Stimulated activated CD4-positive, alpha-beta T cell treated with anti-CD3 and anti-CD28 coated beads, Interleukin-1b, Interleukin-23, amount 100 ng/mL, for 1 hour (primary cell): ENCODE measurements around the gene XRCC4.
"Not testable (repeated sequence)": the region's sequence is repeated elsewhere in the genome, so short reads cannot be mapped to it uniquely, and the experiment has no call there.

Experiments
- DNase-seq, 2 donors: peaks; one replicate each; pipeline ENCODE4 v3.0.0-alpha.2; 2020; ENCODE audit warnings: low read depth in 2 of 2

XRCC4 gene

DNA sequence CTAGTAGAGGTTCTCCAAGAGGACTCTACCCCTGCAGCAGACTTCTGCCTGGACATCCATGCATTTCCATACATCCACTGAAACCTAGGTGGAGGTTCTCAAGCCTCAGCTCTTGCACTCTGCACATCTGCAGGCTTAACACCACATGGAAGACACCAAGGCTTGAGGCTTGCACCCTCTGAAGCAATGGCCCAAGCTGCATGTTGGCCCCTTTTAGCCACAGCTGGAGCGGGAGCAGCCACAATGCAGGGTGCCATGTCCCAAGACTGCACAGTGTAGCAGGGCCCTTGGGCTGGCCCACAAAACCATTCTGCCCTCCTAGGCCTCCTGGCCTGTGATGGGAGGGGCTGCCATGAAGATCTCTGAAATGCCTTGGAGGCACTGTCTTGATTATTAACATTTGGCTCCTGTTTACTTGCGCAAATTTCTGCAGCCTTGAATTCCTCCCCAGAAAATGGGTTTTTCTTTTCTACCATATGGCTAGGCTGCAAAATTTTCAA, 271.0 kb downstream of the XRCC4 start:
- no peak for DNase-seq

DNA sequence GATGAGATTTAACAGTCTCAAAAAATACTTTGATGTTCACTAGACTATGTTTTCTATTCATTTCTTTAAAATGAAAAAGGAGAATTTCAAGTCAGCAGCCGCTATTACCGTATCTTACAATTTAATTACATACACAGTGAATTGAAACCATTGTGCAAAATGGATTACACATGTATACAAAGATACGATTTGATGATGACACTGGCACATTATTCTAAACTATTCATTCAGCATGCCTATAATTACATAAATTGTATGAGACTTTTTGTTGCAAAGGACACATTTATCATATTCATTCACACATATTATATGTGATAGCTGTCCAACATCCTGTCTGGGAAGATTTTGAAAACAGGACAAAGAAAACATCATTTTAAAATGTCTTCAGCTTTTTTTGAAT, 275.9 kb downstream of the XRCC4 start:
- no peak for DNase-seq

DNA sequence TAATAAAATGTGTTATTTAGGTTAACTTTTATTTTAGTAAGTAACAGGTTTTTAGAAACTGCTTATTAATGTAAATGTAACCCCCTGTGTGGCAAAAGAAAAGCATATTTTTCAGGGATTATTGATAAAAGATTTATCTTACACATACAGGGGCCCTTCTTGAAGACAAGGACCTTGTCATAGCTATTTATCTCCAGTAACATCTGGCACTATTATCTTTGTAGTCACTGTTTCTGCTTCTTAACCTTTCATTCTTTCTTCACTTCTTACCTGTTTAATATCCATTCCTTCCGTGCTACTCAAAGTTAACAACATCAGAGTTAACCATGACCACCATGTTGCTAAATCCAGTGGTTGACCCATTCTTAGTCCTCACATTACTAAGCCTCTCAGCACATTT, 276.4 kb downstream of the XRCC4 start:
- DNase-seq = no peak

DNA sequence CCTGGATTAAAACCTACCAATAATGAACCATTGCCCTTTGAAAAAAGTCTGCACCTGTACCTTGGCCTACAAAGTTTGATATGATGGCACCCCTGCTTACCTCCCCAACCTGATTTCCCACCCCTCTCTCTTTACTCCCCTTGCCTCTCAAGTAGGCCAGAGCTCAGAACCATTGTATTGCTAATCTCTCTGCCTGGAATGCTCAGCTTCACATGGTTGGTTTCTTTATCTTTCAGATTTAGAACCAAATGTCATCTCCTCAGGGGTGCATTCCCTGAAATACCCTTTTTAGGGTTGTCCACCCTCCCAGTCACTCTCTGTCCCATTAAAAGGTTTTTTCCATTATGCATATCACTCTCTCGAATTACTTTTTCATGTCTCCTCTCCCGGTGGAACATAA, 277.6 kb downstream of the XRCC4 start:
- DNase-seq = no peak

DNA sequence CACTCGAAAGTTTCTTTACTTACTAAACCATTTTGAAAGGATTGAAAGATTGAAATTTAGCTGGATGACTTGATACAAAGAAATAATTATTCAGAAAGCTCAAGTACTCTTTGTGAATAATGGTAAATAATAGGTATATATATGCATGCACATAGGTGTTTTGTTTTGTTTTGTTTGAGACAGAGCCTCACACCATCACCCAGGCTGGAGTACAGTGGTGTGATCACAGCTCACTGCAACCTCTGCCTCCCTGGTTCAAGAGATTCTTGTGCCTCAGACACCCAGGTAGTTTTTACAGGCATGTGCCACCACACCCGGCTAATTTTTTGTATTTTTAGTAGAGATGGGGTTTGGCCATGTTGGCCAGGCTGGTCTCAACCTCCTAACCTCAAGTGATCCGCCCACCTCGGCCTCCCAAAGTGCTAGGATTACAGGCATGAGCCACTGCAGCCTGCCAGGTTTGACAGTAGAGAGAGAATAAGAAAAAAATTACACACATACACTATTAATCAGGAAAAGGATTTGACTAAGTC, 278.2 kb downstream of the XRCC4 start:
- not testable (repeated sequence) for DNase-seq

DNA sequence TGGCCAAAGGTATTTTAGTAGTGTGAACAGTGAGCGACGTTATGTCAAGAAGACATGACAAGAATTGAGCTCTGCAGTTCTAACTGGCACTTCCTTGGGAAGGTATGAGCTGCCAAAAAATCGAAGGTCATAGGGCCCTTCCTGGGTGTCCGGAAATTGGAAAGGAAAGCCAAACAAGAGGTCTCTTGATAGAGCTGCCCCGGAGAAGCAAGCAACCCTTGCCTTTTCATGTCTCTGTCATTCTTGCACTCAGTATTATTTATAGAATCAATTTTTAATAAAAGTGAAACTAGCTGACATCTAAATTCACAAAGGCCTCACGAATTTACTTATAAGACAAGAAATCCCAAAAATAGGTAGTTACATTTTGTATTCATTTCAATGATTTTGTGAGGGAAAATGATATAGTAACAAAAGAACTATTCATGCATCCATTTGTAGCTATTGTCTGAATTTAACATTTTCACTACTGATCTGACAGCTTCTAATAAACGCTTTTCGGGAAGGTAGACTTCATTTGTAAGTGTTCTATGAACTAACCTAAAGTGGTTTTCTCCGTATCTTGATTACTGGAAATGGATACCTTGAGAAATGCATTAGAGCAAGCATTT, 280.4 kb downstream of the XRCC4 start:
- DNase-seq = no peak

DNA sequence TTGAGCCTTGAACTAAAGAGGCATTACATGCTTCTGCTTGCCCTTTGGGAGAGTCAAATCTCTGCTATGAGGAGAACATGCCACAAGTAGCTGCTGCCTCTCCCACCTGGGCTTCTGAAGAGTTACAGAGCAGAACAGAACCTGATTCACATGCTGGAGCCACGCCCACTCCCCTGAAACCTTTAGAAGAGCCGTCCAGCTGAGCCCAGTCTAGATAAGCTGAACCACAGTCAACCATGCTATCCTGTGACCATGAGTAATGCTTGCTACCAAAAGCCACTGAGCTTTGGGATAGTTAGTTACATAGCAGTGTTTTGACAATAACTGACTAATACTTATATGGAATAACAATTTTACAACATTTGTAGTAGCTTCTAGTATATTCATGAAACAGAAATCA, 283.2 kb downstream of the XRCC4 start:
- DNase-seq = no peak

DNA sequence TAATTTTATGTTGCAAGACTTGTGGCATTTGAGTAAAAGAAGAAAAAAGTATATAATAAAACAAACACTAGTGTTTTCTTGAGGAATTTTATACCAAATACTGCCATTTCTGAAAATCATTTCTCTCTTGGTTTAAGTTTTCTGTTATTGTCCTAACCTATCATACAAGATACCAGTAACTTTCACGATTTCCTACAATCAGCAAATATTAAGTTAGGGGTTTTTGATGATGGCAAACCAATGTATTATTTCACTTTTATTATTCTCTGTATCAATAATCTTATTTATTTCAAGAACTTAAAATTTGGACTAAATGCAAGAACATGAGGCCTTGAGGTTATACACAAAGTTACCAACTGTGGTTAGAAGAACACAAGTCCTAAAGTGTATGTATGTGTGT, 285.2 kb downstream of the XRCC4 start:
- DNase-seq = no peak

DNA sequence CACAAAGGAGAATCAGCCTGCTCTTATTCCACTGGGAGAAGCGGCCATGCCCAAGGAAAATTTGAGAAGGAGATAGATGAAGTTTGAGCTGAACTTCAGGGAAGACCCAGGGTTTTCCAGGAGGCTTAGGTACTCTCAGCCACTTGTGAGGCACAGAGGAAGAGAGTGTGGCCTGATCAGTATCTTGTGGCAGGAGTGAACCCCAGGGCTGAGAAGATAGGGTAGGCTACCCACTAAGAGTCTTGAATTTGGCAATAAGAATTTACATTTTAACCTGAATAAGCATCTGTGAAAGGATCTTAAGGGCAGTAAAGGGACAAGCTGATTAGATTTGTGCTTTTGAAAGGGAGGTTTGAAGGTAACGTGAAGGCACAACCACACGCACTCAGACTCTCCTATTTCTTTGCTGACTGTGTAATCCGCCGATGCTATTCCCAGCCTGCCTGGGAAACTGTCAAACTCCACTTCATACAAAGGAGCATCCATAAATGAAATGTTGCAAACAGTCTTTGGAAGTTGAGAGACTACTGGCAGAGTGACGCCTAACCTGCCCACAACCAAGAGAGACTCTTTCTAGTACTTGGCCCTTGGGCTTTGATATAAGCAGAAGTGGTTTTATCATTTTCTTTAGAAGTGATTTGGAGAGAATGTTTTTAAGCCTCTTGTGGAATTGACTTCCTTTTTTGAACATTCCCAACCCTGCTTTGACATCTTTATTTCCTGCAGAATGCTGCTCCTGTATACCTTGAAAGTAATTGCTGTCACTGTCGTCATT, 286.0 kb downstream of the XRCC4 start:
- no peak for DNase-seq

DNA sequence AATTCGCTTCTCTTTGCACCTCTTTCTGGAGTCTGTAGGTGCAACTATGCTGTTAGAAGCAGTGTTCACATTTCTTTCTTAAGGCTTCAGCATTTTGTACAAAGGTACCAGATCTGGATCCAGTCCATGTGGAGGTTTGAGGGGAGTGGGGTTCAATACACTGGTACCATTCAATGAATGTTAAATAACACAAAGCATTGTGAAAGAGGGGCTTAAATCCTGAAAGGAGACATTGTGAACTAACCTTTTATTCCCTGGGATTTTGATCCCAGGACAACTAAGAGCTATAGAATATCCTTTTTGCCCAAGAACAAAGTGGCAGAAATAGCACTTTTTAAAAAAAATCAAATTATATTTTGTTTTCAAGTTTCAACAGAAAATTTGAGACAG, 286.5 kb downstream of the XRCC4 start:
- DNase-seq = no peak

DNA sequence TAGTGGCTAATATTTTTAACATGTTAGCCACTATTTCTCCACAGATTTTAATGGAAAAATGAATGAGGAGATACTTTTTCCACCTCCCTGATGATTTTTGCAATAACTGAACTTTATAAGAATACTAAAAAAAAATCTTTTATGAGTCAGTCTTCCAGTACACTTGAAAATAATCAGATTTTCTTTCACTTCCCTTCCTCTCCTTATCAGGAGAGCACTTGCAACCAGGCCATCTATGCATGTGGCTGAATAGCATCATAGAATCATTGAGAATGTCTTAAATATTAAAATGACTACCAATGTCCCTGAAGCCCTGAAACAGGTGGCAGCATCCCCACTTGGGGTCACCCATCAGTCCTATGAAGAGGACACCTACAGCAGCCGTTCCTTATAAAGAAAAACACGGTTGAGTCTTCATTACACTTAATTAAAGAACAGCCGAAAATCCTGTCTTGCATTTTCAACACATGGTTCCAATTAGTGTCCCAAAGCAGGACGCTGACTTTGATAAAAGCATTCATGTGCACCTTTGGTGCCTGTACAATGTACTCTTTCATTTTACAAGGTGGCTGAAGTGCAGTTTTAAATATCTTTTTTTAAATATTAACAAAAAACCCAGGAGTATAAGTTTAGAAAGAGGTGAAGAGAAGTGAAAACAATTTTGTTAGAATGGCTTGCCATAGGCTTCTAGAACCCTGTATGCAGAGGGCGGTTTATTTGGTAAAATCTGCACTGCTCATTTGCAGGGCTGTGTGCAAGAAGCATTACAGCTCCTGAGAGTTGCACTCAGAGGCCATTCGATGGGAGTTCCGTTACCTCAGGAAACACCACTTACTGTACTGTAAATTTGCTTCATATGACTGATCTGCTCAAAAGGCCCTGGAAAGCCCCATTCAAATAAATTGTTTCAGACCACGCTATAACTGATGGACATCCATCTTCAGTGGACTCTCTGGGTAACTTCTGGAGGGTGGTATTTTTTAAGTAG, 287.3 kb downstream of the XRCC4 start:
- no peak for DNase-seq

DNA sequence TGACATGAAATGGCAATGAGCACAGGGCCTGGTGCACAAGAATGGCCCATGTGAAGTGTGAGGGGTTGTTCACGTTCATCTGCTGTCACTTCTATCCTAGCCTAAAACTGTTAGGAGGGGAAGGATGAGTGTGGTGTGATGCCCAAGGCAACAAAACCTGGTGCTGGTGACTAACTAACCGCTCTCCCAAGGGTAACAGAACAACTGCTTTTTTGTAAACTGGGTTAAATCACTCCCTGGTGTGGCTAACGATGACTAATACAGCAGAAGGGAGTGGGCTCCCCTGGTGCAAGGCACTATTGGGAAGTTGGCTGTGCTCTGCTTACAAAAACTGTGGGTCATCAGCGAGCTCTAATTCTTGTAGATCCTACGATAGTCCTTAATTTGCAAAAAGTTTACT, 291.0 kb downstream of the XRCC4 start:
- DNase-seq = no peak

DNA sequence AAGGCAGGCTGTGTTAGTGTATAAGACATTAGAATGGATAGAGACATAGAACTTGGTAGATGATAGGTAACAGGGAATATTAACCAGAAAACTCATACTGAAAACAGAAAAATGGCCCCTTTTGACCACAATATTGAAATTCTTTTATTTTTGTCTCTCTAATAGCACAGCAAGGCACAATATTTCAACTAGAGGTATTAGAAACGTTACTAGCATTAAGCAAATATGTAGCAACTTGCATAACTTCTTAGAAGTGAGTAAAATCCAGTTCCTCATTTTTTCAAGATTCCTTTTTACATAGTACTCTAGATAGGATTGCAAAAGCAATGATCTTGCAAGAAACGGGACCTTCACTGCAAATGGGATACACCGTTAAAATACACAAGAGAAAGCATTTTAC, 291.5 kb downstream of the XRCC4 start:
- DNase-seq = no peak

DNA sequence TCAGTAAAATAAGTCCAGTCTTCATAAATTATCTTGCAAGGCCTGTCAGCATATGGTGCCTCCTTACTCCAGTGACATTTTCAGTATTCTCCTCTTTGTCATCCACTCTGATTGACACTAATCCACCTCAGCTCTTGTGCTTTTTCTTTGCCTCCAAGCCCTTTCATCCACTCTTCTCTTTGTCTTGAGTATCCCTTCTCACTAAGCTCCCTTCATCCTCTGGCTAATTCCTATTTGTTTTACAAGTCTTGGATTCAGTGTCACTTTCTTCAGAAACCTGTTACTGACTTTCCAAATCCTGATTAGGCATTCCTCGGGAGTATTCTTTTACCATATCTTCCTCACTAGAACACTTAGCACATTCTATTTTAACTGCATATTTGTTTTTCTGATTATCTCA, 293.6 kb downstream of the XRCC4 start:
- no peak for DNase-seq

DNA sequence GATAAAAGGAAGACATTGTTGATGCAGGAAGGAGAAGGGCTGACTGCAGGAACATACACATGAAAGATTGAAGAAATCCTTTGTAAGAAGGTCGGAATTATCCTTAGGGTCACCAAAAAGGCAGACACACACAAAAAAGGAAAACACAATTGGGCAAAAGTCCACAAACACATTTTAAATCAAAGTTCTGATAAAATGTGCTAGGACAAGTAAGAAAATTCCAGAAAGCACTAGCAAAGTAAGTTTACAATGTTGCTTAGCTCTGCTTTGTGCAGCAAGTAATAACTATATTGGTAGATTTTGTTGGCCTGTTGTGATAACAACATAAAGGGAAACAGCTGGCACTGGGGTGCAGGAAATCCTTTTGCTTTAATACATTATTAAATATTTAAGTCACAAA, 294.4 kb downstream of the XRCC4 start:
- DNase-seq = no peak

DNA sequence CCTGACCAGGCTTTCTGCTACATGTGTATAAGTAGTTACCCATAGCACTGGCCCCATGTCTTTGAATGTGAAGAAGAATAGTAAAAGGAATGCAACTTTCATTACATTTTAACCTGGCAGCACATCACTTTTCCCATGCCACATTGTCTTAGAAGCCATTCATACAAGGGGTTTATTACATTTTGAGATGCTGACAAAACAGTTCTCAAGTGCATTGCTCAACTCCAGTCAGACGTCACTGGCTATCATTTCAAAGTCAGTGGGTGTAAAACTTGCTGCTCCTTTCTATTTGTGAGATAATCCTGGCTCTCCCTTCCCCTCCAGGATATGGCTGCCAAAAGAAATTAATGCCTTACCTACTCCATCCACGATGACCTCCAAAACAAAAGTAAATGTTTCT, 297.2 kb downstream of the XRCC4 start:
- no peak for DNase-seq

DNA sequence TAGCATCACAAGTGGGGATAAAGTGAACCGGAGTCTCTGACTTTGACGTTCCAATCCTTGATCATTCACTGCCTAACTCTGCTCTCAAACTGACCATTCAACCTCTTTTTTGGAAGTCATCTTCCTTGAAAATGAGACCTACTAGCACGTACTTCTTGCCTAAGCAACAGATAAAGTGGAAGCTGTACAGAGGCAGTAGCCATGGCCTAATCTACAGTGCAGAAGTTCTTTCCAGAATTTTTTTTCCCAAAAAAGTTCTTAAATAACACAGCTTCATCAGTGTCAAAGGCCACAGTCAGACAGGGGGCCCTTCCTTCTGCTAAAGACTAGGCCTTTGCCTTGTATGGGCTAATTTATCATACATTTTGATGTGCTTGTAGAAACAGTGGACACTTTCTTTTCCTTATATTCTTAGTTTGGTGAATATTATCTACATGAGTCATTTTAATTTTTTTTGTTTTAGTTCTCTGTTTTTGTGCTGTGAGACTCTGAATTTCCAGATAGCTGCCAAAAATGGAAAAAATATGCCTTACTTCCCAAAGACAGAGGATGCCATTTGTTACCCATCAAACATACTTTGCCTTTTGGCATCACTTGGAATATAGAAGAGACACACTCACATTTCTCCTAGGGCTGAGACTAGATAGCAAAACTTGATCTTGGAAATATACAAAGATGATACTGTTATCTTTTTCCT, 297.9 kb downstream of the XRCC4 start:
- DNase-seq = no peak

DNA sequence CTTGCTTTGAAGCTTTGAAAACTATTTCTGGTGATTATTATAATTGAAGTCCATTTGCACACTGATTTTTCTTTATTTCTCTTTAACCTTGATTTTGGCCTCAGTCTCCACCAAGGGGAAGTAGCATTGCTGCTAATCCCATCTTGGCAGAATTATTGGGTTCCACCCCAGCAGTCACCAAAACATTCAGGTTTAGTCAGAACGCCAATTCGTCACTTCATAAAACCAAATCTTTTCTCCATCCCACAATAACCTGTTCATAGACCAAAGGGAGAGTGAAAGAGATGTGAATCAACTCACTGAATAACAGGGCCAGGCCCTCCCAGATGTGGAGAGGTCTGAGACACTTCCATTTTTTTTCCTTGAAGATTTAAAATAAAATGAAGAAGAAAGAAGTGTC, 299.1 kb downstream of the XRCC4 start:
- DNase-seq = no peak

DNA sequence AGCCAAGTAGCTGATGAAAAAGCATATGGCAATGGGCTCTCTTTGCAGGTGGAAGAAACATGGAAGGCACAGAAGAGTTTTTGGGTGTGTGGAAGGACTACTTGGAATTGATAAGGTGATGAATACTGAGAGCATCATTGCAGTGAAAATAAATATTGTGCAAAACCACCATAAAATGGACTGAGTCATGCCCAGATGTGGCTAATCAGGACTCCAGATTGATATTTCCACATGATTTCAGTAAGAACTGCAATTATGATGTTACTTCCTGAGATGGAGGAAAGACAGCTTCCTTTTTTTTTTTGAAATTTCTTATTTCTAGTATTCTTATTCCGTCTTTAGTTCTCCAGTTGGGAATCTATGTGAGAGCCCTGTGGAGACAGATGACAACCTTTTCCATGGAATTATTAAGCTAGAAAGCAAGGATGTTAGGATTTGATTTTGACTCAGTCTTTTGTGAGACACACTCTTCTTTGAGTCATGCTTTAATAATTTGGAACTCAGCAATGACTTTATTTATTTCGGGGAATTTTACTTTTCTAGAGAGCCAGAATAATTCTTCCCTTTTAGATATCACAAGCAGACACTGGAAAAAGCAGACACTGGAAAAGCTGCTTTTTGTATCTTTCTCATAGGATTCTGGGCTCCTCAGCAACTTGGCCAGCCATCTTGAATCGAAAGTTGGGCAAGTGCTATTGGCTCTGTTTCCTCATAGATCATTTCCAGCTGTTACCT, 300.0 kb downstream of the XRCC4 start:
- no peak for DNase-seq

DNA sequence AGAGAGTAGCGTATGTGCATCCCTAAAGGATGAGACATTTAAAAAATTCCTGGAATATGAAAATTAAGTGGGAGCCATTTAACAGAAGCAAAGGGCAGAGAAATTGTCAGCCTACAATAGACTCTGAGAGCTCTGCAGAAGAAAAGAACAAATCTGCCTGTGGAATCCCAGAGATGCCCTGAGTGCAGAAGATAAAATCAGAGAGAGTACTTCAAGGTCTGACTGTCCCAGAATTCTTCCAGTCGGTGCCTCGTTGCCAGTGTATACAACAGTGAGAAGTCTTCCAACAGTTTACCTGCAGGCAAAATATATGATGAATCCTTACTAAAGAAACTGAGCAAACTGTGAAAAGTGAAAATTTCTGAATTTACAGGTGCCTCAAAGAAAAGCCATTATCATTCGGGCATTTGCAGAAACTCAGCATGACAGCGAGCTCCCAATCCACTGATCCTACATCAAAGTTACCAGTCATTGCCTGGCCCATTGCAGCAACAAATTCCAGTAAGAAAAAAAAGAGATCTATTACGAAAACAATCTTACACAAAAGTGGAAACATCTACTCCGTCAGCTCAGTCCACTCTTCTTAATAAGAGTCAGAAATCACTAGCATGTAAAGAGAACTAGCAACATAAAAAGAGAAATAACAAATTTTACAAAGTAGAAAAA, 301.4 kb downstream of the XRCC4 start:
- no peak for DNase-seq
